CD4-positive, alpha-beta T cell (primary cell): ENCODE results near the gene APAF1. TPM values are rescaled to one million over a fixed set of nuclear protein-coding genes. Genes with fewer than 3 reads are reported as not detected.

ENCODE experiments used
- ATAC-seq: fragments of 200-7000 bp; cut with Tn5 transposase; one replicate; pipeline ENCODE4 v1.10.0; 2022; ENCODE audit warnings: mild to moderate bottlenecking; ENCODE audit not compliant: poor library complexity
- CTCF ChIA-PET: fragments of 350-600 bp; sonication (Branson Sonifier 250); formaldehyde crosslinking; loops from one replicate; lab custom pipeline; 2021; ENCODE audit warnings: antibody characterized with exemption, inconsistent platforms; lab: Charles Lee
- POLR2A ChIA-PET: fragments of 350-600 bp; sonication (Branson Sonifier 250); formaldehyde crosslinking; loops from one replicate; lab custom pipeline; 2021; ENCODE audit warnings: antibody characterized with exemption, inconsistent platforms; lab: Charles Lee
- DNase-seq, 14 experiments: peaks; one replicate each; pipeline ENCODE4 v3.0.0-alpha.2; 2013 to 2020; ENCODE audit warnings: mixed read lengths in 2 of 14
- H3K27ac ChIP-seq, 2 donors: one replicate each; pipeline versions ENCODE4 v1.5.1 to v1.7.0; 2013; ENCODE audit warnings: low read length in 2 of 2, low read depth in 1 of 2, mild to moderate bottlenecking in 1 of 2
- H3K27me3 ChIP-seq, 2 experiments: 1 replicate in 1 of 2; 2 replicates in 1 of 2; pipeline versions ENCODE4 v1.6.1 to v1.7.0; 2013; ENCODE audit warnings: low read length in 2 of 2, control low read depth in 1 of 2, mild to moderate bottlenecking in 1 of 2, moderate library complexity in 1 of 2; ENCODE audit not compliant: insufficient read depth in 2 of 2, control insufficient read depth in 1 of 2
- H3K36me3 ChIP-seq: one replicate; pipeline ENCODE4 v1.6.1; 2013; ENCODE audit warnings: low read length, control low read depth; ENCODE audit not compliant: insufficient read depth
- H3K4me1 ChIP-seq: one replicate; pipeline ENCODE4 v1.6.1; 2013; ENCODE audit warnings: low read length, control low read depth; ENCODE audit not compliant: insufficient read depth
- H3K4me3 ChIP-seq: one replicate; pipeline ENCODE4 v1.5.1; 2013; ENCODE audit warnings: mild to moderate bottlenecking, low read length, moderate library complexity
- H3K9me3 ChIP-seq, 2 experiments: 1 replicate in 1 of 2; 2 replicates in 1 of 2; pipeline versions ENCODE4 v1.6.1 to v1.7.0; 2013; ENCODE audit warnings: low read length in 2 of 2, mild to moderate bottlenecking in 2 of 2, control low read depth in 1 of 2, moderate library complexity in 1 of 2; ENCODE audit not compliant: control insufficient read depth in 1 of 2, insufficient read depth in 1 of 2
- H3K27ac Mint-ChIP-seq: one replicate; pipeline ENCODE4 v1.8.0; 2020; ENCODE audit warnings: mixed read lengths
- H3K27me3 Mint-ChIP-seq: one replicate; pipeline ENCODE4 v1.8.0; 2021; ENCODE audit warnings: mixed read lengths
- H3K36me3 Mint-ChIP-seq: one replicate; pipeline ENCODE4 v1.8.0; 2021; ENCODE audit warnings: low read depth, mixed read lengths
- H3K4me1 Mint-ChIP-seq: one replicate; pipeline ENCODE4 v1.8.0; 2021; ENCODE audit warnings: low read depth, mixed read lengths
- H3K4me3 Mint-ChIP-seq: one replicate; pipeline ENCODE4 v1.8.0; 2020; ENCODE audit warnings: mild to moderate bottlenecking, mixed read lengths
- H3K9me3 Mint-ChIP-seq: one replicate; pipeline ENCODE4 v1.8.0; 2020; ENCODE audit warnings: mixed read lengths
- CTCF ChIP-seq: fragments of 200-600 bp; IDR thresholded peaks from one replicate; pipeline ENCODE4 v1.8.0; 2022; ENCODE audit warnings: antibody characterized with exemption, mild to moderate bottlenecking
- intact Hi-C, 2 experiments: fragments of 100-400 bp; cut with DNase I in 1 of 2; cut with micrococcal nuclease in 1 of 2; formaldehyde crosslinking; loops; one replicate each; pipeline versions ENCODE4 v1.15.1 to v1.9.0; 2023 to 2025; cut with DNase I, micrococcal nuclease
- total RNA-seq, 174 experiments: library from RNA in 2 of 174; stranded (reverse) in 2 of 174; gene quantifications; one replicate each; pipeline ENCODE4 v1.2.3 and lab custom pipeline; 2021 to 2026

Gene APAF1
- total RNA-seq, 2 experiments from 2014 or later: 13.5 to 14.5 TPM

- CTCF ChIA-PET: no interaction called here
- H3K9me3 Mint-ChIP-seq: no peaks in the 10 kb centered on the region
- TF ChIP-seq CTCF: no peak
- DNase-seq: no peak
- no peaks in the 10 kb centered on the region for H3K36me3 Mint-ChIP-seq
- no peak for ATAC-seq
- H3K27ac ChIP-seq: no peak overlapping the region
- no peaks in the 10 kb centered on the region for H3K36me3 ChIP-seq
- intact Hi-C loops: no loop called here
- H3K4me3 Mint-ChIP-seq: no peak overlapping the region
- no peaks in the 10 kb centered on the region for H3K27me3 ChIP-seq
- no peaks in the 10 kb centered on the region for H3K9me3 ChIP-seq
- POLR2A ChIA-PET: no interaction called here
- H3K4me3 ChIP-seq: no peak overlapping the region
- H3K27me3 Mint-ChIP-seq: peaks cover 6% of the 10 kb centered on the region
- H3K4me1 ChIP-seq: no peaks in the 10 kb centered on the region
- no peak overlapping the region for H3K27ac Mint-ChIP-seq
- no peaks in the 10 kb centered on the region for H3K4me1 Mint-ChIP-seq
Observed at GRCh38 chr12:98771811-98772752, 127.0 kb downstream of the APAF1 start.

GRCh38 chr12:98772818-98773217 lies 127.7 kb downstream of the APAF1 start:
- ATAC-seq: no peak
- H3K27ac Mint-ChIP-seq: no peak overlapping the region

GRCh38 chr12:98780261-98780660 lies 135.2 kb downstream of the APAF1 start:
- H3K27ac Mint-ChIP-seq: no peak overlapping the region
- ChIA-PET CTCF (no interaction called here), POLR2A (no interaction called here)
- Histone ChIP-seq H3K4me3 (no peak overlapping the region), H3K9me3 (no peaks in the 10 kb centered on the region), H3K27ac (no peak overlapping the region), H3K36me3 (no peaks in the 10 kb centered on the region), H3K27me3 (no peaks in the 10 kb centered on the region), H3K4me1 (no peaks in the 10 kb centered on the region)
- no peaks in the 10 kb centered on the region for H3K9me3 Mint-ChIP-seq
- H3K36me3 Mint-ChIP-seq: no peaks in the 10 kb centered on the region
- DNase-seq: no peak
- no peak for TF ChIP-seq CTCF
- ATAC-seq: no peak
- intact Hi-C loops: no loop called here
- peaks cover 18% of the 10 kb centered on the region for H3K27me3 Mint-ChIP-seq
- H3K4me3 Mint-ChIP-seq: no peak overlapping the region
- H3K4me1 Mint-ChIP-seq: no peaks in the 10 kb centered on the region

More at GRCh38 chr12:98772818-98773217, 127.7 kb downstream of the APAF1 start:
- Histone ChIP-seq H3K36me3 (no peaks in the 10 kb centered on the region), H3K27me3 (no peaks in the 10 kb centered on the region), H3K4me3 (no peak overlapping the region), H3K4me1 (no peaks in the 10 kb centered on the region), H3K27ac (no peak overlapping the region), H3K9me3 (no peaks in the 10 kb centered on the region)
- Mint-ChIP-seq H3K36me3 (no peaks in the 10 kb centered on the region), H3K27me3 (no peaks in the 10 kb centered on the region), H3K9me3 (no peaks in the 10 kb centered on the region), H3K4me1 (no peaks in the 10 kb centered on the region), H3K4me3 (no peak overlapping the region)
- TF ChIP-seq CTCF: no peak
- CTCF ChIA-PET: no interaction called here
- POLR2A ChIA-PET: no interaction called here
- intact Hi-C loops: no loop called here
- DNase-seq: no peak
